ENCODE data around the gene SERPINA3. TPM values are rescaled to one million over a fixed set of nuclear protein-coding genes. Genes with fewer than 3 reads are reported as not detected.

SERPINA3 gene
- total and polyA plus RNA-seq, 8 donors, result 1,011 to 4,136 (median 2,518) TPM

- no peak for FAIRE-seq
- H3K4me1 ChIP-seq, result peaks cover 0 to 6% (median 0%) of the 10 kb centered on the region in 3 donors
Observed at GRCh38 chr14:94650806-94651805, 38.9 kb downstream of the SERPINA3 start.

GRCh38 chr14:94653321-94653720 lies 41.1 kb downstream of the SERPINA3 start:
- H3K9me3 ChIP-seq, result no peaks in the 10 kb centered on the region
- intact Hi-C loops (cut with DNase I), result no loop called here
- no peaks in the 10 kb centered on the region for H3K27me3 ChIP-seq
- TF ChIP-seq CTCF (IDR thresholded peaks at IDR 0.05), result no peak
- no peak for DNase-seq
- no peaks in the 10 kb centered on the region for H3K36me3 ChIP-seq
- 88 to 89% methylated on average over 5 of the region's 5 CpGs for WGBS, 2 donors
- no peak for FAIRE-seq
- no peak for ATAC-seq
- H3K4me3 ChIP-seq, result no peak overlapping the region
- no peak overlapping the region for H3K27ac ChIP-seq
- H3K4me1 ChIP-seq, result peaks cover 0 to 6% (median 0%) of the 10 kb centered on the region in 3 donors

More at GRCh38 chr14:94650806-94651805, 38.9 kb downstream of the SERPINA3 start:
- Histone ChIP-seq H3K4me3 (no peak overlapping the region), H3K36me3 (no peaks in the 10 kb centered on the region), H3K27ac (no peak overlapping the region), H3K9me3 (no peaks in the 10 kb centered on the region), H3K27me3 (no peaks in the 10 kb centered on the region)
- DNase-seq (no peak), ATAC-seq (peak in 1 of 4 donors; percentile 14)
- no peak for TF ChIP-seq CTCF (IDR thresholded peaks at IDR 0.05)
- intact Hi-C loops (cut with DNase I), result no loop called here
- 75 to 84% methylated on average over 9 of the region's 9 CpGs for WGBS, 2 donors

GRCh38 chr14:94654071-94654861 lies 42.1 kb downstream of the SERPINA3 start:
- WGBS, 2 donors, result 51 to 52% methylated on average over 13 of the region's 13 CpGs

GRCh38 chr14:94655169-94655710 lies 43.0 kb downstream of the SERPINA3 start:
- Histone ChIP-seq H3K4me3 (no peak overlapping the region), H3K27ac (peak overlapping the region in 2 of 4 donors; percentile 2 to 28), H3K4me1 (peaks cover 0 to 6% (median 0%) of the 10 kb centered on the region in 3 donors), H3K36me3 (no peaks in the 10 kb centered on the region), H3K27me3 (no peaks in the 10 kb centered on the region), H3K9me3 (no peaks in the 10 kb centered on the region)
- TF ChIP-seq CTCF (IDR thresholded peaks at IDR 0.05), result no peak
- DNase-seq (no peak), FAIRE-seq (no peak), ATAC-seq (peak in 2 of 4 donors; percentile 23 to 24)
- intact Hi-C loops (cut with DNase I), result no loop called here
- WGBS, 2 donors, result 47 to 77% methylated on average over 11 of the region's 11 CpGs

More at GRCh38 chr14:94654071-94654861, 42.1 kb downstream of the SERPINA3 start:
- no peaks in the 10 kb centered on the region for H3K9me3 ChIP-seq
- H3K27me3 ChIP-seq, result no peaks in the 10 kb centered on the region
- H3K36me3 ChIP-seq, result no peaks in the 10 kb centered on the region
- peaks cover 0 to 6% (median 0%) of the 10 kb centered on the region in 3 donors for H3K4me1 ChIP-seq
- peak overlapping the region; percentile 28 to 68 (median 38) for H3K27ac ChIP-seq
- H3K4me3 ChIP-seq, result no peak overlapping the region
- peak; percentile 55 to 80 (median 69) for ATAC-seq
- no peak for FAIRE-seq
- no peak for TF ChIP-seq CTCF (IDR thresholded peaks at IDR 0.05)
- peak in 4 of 6 donors; percentile 19 to 71 (median 36) for DNase-seq
- intact Hi-C loops (cut with DNase I), result no loop called here

Measured in pancreas (tissue), 10 donors.